Measurements from ENCODE around the gene GLRX.

GRCh38 chr5:95856501-95856981 lies 34.0 kb upstream of the GLRX start:
- TF ChIP-seq, protein P1, sequence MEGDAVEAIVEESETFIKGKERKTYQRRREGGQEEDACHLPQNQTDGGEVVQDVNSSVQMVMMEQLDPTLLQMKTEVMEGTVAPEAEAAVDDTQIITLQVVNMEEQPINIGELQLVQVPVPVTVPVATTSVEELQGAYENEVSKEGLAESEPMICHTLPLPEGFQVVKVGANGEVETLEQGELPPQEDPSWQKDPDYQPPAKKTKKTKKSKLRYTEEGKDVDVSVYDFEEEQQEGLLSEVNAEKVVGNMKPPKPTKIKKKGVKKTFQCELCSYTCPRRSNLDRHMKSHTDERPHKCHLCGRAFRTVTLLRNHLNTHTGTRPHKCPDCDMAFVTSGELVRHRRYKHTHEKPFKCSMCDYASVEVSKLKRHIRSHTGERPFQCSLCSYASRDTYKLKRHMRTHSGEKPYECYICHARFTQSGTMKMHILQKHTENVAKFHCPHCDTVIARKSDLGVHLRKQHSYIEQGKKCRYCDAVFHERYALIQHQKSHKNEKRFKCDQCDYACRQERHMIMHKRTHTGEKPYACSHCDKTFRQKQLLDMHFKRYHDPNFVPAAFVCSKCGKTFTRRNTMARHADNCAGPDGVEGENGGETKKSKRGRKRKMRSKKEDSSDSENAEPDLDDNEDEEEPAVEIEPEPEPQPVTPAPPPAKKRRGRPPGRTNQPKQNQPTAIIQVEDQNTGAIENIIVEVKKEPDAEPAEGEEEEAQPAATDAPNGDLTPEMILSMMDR (IDR thresholded peaks at IDR 0.05): no peak
- TF ChIP-seq EP300 (IDR thresholded peaks at IDR 0.05): no peak
- TF ChIP-seq POLR2A (IDR thresholded peaks at IDR 0.05): no peak
